Suprapubic skin (tissue), 4 donors: ENCODE data around the gene JAK1. TPM values are rescaled to one million over a fixed set of nuclear protein-coding genes. Genes with fewer than 3 reads are reported as not detected.

Source experiments
- DNase-seq, 2 donors: peaks; one replicate each; pipeline ENCODE4 v3.0.0-alpha.2; 2019; ENCODE audit warnings: low spot score in 2 of 2
- H3K27ac ChIP-seq: fragments of 200-600 bp; sonication (generic); one replicate; pipeline ENCODE4 v1.5.1; 2019
- H3K27me3 ChIP-seq: fragments of 200-600 bp; sonication (generic); one replicate; pipeline ENCODE4 v1.5.1; 2019
- H3K36me3 ChIP-seq: fragments of 200-600 bp; sonication (generic); one replicate; pipeline ENCODE4 v1.5.1; 2019
- H3K4me1 ChIP-seq: fragments of 200-600 bp; sonication (generic); one replicate; pipeline ENCODE4 v1.5.1; 2019
- H3K4me3 ChIP-seq: fragments of 200-600 bp; sonication (generic); one replicate; pipeline ENCODE4 v1.5.1; 2019; ENCODE audit warnings: mild to moderate bottlenecking
- H3K9me3 ChIP-seq: fragments of 200-600 bp; sonication (generic); one replicate; pipeline ENCODE4 v1.5.1; 2019
- CTCF ChIP-seq, 2 donors: fragments of 200-600 bp in 1 of 2; fragments of 450-650 bp in 1 of 2; sonication (generic) in 1 of 2; IDR thresholded peaks; one replicate each; pipeline ENCODE4 v1.5.1; 2016 to 2019; ENCODE audit warnings: antibody characterized with exemption in 2 of 2, mild to moderate bottlenecking in 1 of 2, moderate library complexity in 1 of 2
- EP300 ChIP-seq: sonication (generic); formaldehyde crosslinking; IDR thresholded peaks from one replicate; pipeline ENCODE4 v1.6.1; 2017; ENCODE audit warnings: antibody characterized with exemption
- POLR2A ChIP-seq, 2 donors: fragments of 450-650 bp; IDR thresholded peaks; one replicate each; pipeline ENCODE4 v1.6.1; 2017; ENCODE audit warnings: antibody characterized with exemption in 2 of 2, mild to moderate bottlenecking in 2 of 2, moderate library complexity in 2 of 2
- POLR2AphosphoS5 ChIP-seq, 3 donors: sonication (generic); formaldehyde crosslinking; IDR thresholded peaks; one replicate each; pipeline ENCODE4 v1.6.1; 2017; ENCODE audit warnings: antibody characterized with exemption in 3 of 3
- whole genome bisulfite sequencing: methylation state at CpG from one replicate; pipeline ENCODE4 v1.1.5; 2018; 5-methylcytosine and 5-hydroxymethylcytosine counted together
- total RNA-seq, 4 donors: library from RNA; depleted of rRNA; stranded (reverse); fragments of >200 nt; gene quantifications; one replicate each; pipeline ENCODE4 v1.1.0, GENCODE V29; 2016

The JAK1 gene
- total RNA-seq, 4 donors from 2014 or later, result 99.0 to 169 (median 127) TPM

- 95% methylated on average over 1 of the region's 1 CpG for WGBS
- H3K4me3 ChIP-seq, result no peak overlapping the region
- H3K27ac ChIP-seq, result no peak overlapping the region
- peaks cover 87% of the 10 kb centered on the region for H3K36me3 ChIP-seq
- H3K9me3 ChIP-seq, result no peaks in the 10 kb centered on the region
- no peak for TF ChIP-seq POLR2A (IDR thresholded peaks at IDR 0.05)
- no peak for TF ChIP-seq EP300
- no peak for TF ChIP-seq POLR2AphosphoS5 (IDR thresholded peaks at IDR 0.05)
- no peak for TF ChIP-seq CTCF (IDR thresholded peaks at IDR 0.05)
- H3K4me1 ChIP-seq, result peaks cover 7% of the 10 kb centered on the region
- H3K27me3 ChIP-seq, result no peaks in the 10 kb centered on the region
- DNase-seq, result no peak
Measured at GRCh38 chr1:64867266-64867665, 99.1 kb downstream of the JAK1 start.

- H3K4me1 ChIP-seq, result peaks cover 7% of the 10 kb centered on the region
- H3K9me3 ChIP-seq, result no peaks in the 10 kb centered on the region
- H3K4me3 ChIP-seq, result no peak overlapping the region
- H3K27ac ChIP-seq, result no peak overlapping the region
- WGBS, result 82% methylated on average over 10 of the region's 10 CpGs
- TF ChIP-seq POLR2A (IDR thresholded peaks at IDR 0.05), result no peak
- no peak for DNase-seq
- peaks cover 85% of the 10 kb centered on the region for H3K36me3 ChIP-seq
- H3K27me3 ChIP-seq, result no peaks in the 10 kb centered on the region
Measured at GRCh38 chr1:64866689-64867088, 99.7 kb downstream of the JAK1 start.

DNA sequence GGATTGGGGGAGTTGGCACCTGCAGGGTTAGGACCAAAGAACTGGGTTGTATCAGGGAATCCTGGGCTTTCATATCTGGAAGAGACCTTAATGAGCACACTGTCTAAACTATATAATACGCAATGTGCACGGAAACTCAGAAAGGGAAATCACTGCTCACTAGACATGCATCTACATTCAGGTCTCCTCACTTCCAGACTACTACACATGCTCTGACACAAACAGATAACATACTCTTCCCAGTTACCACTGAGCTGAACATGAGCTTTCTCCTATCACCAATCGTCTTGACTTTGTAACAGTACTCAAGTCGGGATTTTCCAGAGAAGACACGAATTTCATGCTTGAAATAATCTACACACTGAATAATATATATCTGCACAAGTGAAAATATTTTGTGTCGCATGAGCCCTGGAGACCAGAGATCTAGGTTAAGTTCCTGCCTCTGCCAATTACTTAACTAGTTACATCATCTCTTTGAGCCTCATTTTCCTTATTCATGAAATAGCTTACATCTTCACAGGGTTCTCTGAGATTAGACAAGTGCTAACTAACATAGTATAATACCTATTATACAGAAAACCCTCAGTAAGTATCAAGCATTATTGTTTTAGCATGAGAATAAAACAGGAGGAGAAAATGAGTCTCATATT, 101.1 kb downstream of the JAK1 start:
- 89% methylated on average over 6 of the region's 6 CpGs for WGBS
- H3K36me3 ChIP-seq, result peaks cover 82% of the 10 kb centered on the region

DNA sequence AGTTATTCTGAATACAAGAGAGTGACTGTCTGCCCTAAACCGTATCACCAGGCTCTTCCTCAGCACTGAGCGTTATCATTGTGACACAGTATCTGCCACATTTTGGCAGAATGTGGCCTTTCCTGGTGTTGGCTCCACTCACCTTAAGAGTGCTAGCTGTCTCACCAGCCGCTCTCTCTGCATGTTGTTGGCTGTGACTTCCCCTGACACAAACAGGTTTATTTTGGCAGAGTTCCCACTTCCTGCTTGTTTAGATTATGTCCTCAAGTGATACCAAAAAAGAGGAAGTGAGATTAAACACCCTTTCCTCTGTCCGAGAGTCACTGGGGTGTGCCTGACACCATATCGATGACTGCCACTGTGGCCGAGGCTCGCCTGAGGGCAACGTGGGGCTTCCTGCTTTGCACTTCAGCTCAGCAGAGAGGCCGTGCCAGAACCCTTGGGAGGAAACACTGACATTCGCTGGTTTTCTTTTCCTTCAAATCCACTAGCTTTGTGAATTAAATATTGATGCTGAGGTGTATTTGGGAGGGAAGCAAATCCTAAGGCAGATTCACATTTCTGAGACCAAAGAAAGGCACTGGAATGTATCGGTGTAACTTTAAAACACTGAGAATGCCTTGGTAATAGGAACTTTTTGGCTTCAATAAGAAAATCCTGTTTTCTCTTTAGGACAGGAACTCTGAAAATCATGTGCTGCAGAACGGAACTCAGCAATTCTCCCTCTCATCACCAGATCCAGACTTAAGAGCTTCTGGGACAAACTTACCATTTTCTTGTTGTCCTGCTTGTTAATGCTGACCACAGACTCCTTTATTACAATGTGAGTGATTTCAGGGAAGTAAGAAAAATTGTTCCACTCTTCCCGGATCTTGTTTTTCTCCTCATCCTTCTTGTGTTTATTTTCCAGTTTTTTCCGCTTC, 102.1 kb downstream of the JAK1 start:
- H3K27ac ChIP-seq, result peak overlapping the region; percentile 57
- TF ChIP-seq CTCF (IDR thresholded peaks at IDR 0.05), result no peak
- TF ChIP-seq POLR2AphosphoS5 (IDR thresholded peaks at IDR 0.05), result peak in 1 of 3 donors; percentile 27
- TF ChIP-seq EP300, result no peak
- no peak for TF ChIP-seq POLR2A (IDR thresholded peaks at IDR 0.05)

More for the DNA sequence above, 101.1 kb downstream of the JAK1 start:
- H3K9me3 ChIP-seq, result no peaks in the 10 kb centered on the region
- TF ChIP-seq POLR2A (IDR thresholded peaks at IDR 0.05) (no peak), EP300 (no peak), POLR2AphosphoS5 (IDR thresholded peaks at IDR 0.05) (no peak), CTCF (IDR thresholded peaks at IDR 0.05) (no peak)
- peak overlapping the region; percentile 57 for H3K27ac ChIP-seq
- no peak for DNase-seq
- H3K4me3 ChIP-seq, result no peak overlapping the region
- no peaks in the 10 kb centered on the region for H3K27me3 ChIP-seq
- peaks cover 7% of the 10 kb centered on the region for H3K4me1 ChIP-seq

DNA sequence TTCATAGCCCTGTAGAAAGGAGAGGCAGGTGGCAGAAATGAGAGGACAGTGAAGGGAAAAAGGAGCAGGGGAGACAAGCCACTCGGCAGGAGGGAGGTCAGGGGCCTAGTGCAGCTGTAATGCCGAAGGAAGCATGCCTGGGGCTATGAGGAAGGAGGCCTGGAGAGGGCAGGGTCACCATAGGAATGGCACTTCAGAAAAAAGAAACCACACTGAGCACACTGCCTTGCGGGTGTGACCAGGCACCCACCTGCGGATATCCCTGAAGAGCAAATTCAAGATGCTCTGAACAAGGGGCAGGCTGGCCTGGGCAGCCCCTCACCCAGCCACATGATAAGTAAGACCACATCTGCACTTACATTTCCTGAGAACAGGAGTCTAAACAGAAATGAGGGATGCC, 104.7 kb downstream of the JAK1 start:
- TF ChIP-seq EP300, result no peak
- no peak for TF ChIP-seq POLR2AphosphoS5 (IDR thresholded peaks at IDR 0.05)
- no peak for TF ChIP-seq POLR2A (IDR thresholded peaks at IDR 0.05)
- TF ChIP-seq CTCF (IDR thresholded peaks at IDR 0.05), result no peak
- no peak for DNase-seq
- H3K4me1 ChIP-seq, result peaks cover 7% of the 10 kb centered on the region

More for the DNA sequence above, 102.1 kb downstream of the JAK1 start:
- Histone ChIP-seq H3K4me3 (no peak overlapping the region), H3K4me1 (peaks cover 7% of the 10 kb centered on the region), H3K36me3 (peaks cover 80% of the 10 kb centered on the region), H3K27me3 (no peaks in the 10 kb centered on the region), H3K9me3 (no peaks in the 10 kb centered on the region)
- no peak for DNase-seq
- 68% methylated on average over 14 of the region's 14 CpGs for WGBS

More for the DNA sequence above, 104.7 kb downstream of the JAK1 start:
- no peak overlapping the region for H3K27ac ChIP-seq
- H3K9me3 ChIP-seq, result no peaks in the 10 kb centered on the region
- peaks cover 80% of the 10 kb centered on the region for H3K36me3 ChIP-seq
- WGBS, result 75% methylated on average over 4 of the region's 4 CpGs
- H3K4me3 ChIP-seq, result no peak overlapping the region
- H3K27me3 ChIP-seq, result no peaks in the 10 kb centered on the region
